ENCODE measurements around the gene MAGI2.

MAGI2 gene

GRCh38 chr7:79376299-79377025, 77.0 kb downstream of the MAGI2 start:
- DNase-seq (ENCODE audit: low read depth, low spot score): no peak

- peak; percentile 11 for DNase-seq (ENCODE audit: low read depth, low spot score)
Observed at GRCh38 chr7:79361214-79361613, 92.3 kb downstream of the MAGI2 start.

GRCh38 chr7:79359827-79360226, 93.6 kb downstream of the MAGI2 start:
- DNase-seq (ENCODE audit: low read depth, low spot score): no peak

GRCh38 chr7:79357101-79357500, 96.4 kb downstream of the MAGI2 start:
- DNase-seq (ENCODE audit: low read depth, low spot score): no peak

GRCh38 chr7:79353720-79354468, 99.6 kb downstream of the MAGI2 start:
- DNase-seq (ENCODE audit: low read depth, low spot score): no peak

- DNase-seq (ENCODE audit: low read depth, low spot score): no peak
Observed at GRCh38 chr7:79352323-79352722, 101.1 kb downstream of the MAGI2 start.

- DNase-seq (ENCODE audit: low read depth, low spot score): no peak
Observed at GRCh38 chr7:79347351-79347750, 106.1 kb downstream of the MAGI2 start.

GRCh38 chr7:79341902-79342301, 111.6 kb downstream of the MAGI2 start:
- no peak for DNase-seq (ENCODE audit: low read depth, low spot score)

- DNase-seq (ENCODE audit: low read depth, low spot score): no peak
Observed at GRCh38 chr7:79340212-79340611, 113.3 kb downstream of the MAGI2 start.

GRCh38 chr7:79339208-79339925, 114.1 kb downstream of the MAGI2 start:
- DNase-seq (ENCODE audit: low read depth, low spot score): no peak

- no peak for DNase-seq (ENCODE audit: low read depth, low spot score)
Observed at GRCh38 chr7:79337717-79338116, 115.8 kb downstream of the MAGI2 start.

GRCh38 chr7:79334841-79335240, 118.6 kb downstream of the MAGI2 start:
- DNase-seq (ENCODE audit: low read depth, low spot score): no peak

GRCh38 chr7:79334334-79334733, 119.1 kb downstream of the MAGI2 start:
- DNase-seq (ENCODE audit: low read depth, low spot score): no peak

- no peak for DNase-seq (ENCODE audit: low read depth, low spot score)
Observed at GRCh38 chr7:79332091-79332490, 121.4 kb downstream of the MAGI2 start.

GRCh38 chr7:79329464-79329863, 124.0 kb downstream of the MAGI2 start:
- no peak for DNase-seq (ENCODE audit: low read depth, low spot score)

GRCh38 chr7:79320741-79321473, 132.6 kb downstream of the MAGI2 start:
- DNase-seq (ENCODE audit: low read depth, low spot score): no peak

- no peak for DNase-seq (ENCODE audit: low read depth, low spot score)
Observed at GRCh38 chr7:79319369-79319768, 134.1 kb downstream of the MAGI2 start.

- peak; percentile 56 for DNase-seq (ENCODE audit: low read depth, low spot score)
Observed at GRCh38 chr7:79317728-79318127, 135.7 kb downstream of the MAGI2 start.

- no peak for DNase-seq (ENCODE audit: low read depth, low spot score)
Observed at GRCh38 chr7:79312022-79312421, 141.4 kb downstream of the MAGI2 start.

- DNase-seq (ENCODE audit: low read depth, low spot score): no peak
Observed at GRCh38 chr7:79308192-79308591, 145.3 kb downstream of the MAGI2 start.

- no peak for DNase-seq (ENCODE audit: low read depth, low spot score)
Observed at GRCh38 chr7:79307376-79307775, 146.1 kb downstream of the MAGI2 start.

GRCh38 chr7:79304711-79305110, 148.8 kb downstream of the MAGI2 start:
- DNase-seq (ENCODE audit: low read depth, low spot score): no peak
